GM19452 (cell line): ENCODE data around the gene RPLP2.

Experiments used
- ATAC-seq: cut with Tn5 transposase; IDR thresholded peaks from one replicate; pipeline ENCODE4 v1.9.1; 2021; ENCODE audit not compliant: unreplicated experiment

Gene RPLP2

DNA sequence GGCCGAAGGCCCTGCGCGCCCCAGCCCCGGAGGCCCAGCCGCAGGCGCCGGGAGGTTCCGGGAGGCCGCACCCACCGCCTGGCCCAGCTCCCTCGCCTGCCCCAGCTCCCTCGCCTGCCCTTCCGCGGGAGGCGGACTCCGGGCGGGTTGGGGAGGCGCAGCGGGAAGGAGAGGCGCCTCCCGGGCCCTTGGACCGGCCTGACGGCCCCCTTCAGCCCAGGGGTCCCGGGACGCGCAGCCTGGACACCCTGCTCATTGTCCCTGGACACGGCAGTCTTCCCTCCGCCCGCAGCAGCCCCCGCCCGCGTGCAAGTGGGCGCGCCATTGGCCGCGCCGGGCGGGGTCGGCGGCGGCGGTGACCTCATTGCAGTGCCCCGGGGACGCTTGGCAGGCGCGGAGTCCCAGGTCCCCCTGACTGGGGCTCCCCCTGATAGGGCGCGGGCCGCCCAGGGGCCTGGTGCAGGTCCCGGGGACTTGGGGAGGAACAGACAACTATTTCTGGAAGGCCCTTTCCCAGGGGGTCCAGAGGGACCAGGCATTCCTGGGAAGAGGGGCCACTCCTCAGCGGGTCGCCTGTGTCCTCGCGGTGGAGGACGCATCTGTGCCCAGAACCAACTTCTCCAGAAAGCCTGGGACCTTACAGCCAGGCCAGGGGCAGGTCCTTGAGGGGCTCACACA lies 23.5 kb downstream of the RPLP2 start:
- no peak for ATAC-seq

DNA sequence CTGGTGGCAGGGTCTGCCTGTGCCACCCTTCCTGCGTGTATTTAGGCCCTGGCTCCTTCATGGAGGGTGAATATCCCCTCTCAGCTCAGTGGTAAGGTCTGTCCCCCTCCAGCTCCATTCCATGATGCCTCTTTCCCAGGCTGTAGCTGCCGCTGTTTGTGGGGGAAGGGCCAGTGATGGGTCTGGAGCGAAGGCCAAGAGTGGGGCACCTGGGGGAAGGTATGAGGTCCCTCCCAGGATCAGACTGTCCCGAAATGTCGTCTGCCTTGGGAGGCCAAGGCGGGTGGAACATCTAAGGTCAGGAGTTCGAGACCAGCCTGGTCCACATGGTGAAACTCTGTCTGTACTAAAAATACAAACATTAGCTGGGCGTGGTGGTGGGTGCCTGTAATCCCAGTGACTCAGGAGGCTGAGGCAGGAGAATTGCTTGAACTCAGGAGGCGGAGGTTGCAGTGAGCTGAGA lies 24.1 kb downstream of the RPLP2 start:
- ATAC-seq, result no peak

DNA sequence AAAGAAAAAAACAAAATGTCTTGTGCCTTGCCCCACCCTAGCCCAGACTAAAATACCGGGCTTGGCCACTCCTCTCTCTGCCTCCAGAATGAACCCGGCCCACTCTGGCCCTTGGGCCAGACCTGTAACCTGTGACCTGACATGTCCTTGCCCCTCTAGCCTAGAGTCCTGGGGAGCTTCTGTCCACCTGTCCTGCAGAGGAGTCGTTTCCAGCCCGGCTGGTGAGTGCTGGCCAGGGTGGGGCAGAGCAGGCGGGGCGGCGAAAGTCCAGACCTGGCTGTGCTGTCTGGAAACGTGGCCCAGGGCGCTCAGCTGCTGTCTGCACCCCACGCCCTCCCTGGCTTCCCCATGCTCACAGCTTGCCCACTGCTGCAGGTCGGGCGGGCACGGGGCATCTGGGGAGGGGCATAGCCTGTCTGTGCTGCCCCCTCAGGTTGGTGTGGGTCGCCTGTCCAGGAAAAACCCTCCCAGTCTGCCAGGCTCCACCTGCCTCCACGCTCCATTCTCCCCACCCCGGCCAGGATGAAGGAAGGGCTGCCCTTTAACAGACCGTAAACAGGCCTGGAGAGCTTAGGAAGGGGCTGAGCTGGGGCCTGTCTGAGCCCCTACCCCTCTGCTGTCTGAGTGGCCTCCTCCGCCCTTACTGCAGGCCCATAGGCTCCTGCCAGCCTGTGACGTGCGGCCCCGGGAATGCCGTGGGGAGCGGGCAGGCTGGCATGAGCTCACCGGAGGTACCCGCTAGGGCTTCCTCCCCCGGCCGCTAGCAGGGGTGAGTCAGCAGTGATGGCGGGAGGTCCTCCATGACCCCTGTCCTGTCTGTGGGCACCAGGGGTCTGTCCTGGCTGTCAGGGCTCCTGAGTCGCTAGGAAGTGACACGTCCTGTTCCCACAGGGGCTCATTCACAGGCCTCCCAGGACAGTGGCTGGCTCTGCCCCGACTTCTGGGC lies 24.9 kb downstream of the RPLP2 start:
- ATAC-seq, result no peak

DNA sequence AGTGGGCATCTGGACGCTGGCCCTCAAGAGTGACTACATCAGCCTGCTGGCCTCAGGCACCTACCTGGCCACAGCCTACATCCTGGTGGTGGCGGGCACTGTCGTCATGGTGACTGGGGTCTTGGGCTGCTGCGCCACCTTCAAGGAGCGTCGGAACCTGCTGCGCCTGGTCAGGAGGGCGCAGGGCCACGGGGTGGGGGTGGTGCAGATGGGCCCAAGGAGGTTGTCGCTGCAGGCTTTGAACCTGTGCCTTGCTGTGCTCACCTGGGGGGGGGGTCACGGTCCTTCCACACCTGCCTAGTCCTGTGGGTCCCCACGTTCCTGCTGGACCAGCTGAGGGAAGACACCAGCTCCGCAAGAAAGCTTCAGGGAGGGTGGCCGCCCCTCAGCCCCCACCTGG lies 26.5 kb downstream of the RPLP2 start:
- no peak for ATAC-seq

DNA sequence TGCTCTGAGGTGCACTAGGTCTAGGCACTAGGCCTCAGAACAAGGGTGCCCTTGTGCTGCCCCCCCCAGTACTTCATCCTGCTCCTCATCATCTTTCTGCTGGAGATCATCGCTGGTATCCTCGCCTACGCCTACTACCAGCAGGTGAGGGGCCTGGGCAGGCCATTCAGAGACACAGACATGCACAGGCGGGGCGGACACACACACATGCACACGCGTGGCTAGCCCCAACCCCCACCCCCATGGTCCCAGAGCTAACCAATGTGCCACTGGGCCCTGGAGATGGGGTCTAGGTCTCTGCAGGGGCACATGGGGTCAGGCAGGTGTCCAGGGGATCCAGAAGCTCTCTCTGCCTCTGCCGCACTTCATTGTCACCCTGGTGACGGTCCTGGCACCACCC lies 26.9 kb downstream of the RPLP2 start:
- ATAC-seq, result no peak

DNA sequence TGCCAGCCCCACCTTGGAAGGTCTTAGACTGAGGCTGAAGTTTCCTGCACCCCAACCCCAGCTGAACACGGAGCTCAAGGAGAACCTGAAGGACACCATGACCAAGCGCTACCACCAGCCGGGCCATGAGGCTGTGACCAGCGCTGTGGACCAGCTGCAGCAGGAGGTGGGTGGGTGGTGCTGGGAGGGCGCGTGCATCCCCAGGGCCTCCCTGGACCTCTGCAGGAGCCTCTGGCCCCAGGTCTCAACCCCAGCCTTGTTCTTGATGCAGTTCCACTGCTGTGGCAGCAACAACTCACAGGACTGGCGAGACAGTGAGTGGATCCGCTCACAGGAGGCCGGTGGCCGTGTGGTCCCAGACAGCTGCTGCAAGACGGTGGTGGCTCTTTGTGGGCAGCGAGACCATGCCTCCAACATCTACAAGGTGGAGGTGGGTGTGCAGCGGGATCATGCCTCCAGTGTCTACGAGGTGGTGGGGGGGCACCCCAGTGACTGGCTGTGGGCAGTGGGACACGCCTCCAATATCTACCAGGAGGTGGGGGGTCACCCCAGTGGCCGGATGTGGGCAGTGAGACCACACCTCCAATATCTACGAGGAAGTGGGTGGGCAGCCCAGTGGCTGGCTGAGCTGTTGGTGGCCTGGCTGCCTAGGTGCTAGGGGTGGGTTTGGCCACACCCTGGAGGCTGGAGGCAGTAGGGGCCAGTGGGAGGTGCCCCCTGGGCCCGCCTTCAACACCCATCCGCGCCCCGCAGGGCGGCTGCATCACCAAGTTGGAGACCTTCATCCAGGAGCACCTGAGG lies 27.6 kb downstream of the RPLP2 start:
- ATAC-seq, result no peak

DNA sequence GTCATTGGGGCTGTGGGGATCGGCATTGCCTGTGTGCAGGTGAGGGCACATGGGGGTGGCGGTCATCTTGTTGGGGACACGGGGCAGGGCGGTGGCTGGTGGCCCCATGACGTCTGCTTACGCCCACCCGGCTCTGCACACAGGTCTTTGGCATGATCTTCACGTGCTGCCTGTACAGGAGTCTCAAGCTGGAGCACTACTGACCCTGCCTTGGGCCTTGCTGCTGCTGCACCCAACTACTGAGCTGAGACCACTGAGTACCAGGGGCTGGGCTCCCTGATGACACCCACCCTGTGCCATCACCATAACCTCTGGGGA lies 28.2 kb downstream of the RPLP2 start:
- no peak for ATAC-seq

DNA sequence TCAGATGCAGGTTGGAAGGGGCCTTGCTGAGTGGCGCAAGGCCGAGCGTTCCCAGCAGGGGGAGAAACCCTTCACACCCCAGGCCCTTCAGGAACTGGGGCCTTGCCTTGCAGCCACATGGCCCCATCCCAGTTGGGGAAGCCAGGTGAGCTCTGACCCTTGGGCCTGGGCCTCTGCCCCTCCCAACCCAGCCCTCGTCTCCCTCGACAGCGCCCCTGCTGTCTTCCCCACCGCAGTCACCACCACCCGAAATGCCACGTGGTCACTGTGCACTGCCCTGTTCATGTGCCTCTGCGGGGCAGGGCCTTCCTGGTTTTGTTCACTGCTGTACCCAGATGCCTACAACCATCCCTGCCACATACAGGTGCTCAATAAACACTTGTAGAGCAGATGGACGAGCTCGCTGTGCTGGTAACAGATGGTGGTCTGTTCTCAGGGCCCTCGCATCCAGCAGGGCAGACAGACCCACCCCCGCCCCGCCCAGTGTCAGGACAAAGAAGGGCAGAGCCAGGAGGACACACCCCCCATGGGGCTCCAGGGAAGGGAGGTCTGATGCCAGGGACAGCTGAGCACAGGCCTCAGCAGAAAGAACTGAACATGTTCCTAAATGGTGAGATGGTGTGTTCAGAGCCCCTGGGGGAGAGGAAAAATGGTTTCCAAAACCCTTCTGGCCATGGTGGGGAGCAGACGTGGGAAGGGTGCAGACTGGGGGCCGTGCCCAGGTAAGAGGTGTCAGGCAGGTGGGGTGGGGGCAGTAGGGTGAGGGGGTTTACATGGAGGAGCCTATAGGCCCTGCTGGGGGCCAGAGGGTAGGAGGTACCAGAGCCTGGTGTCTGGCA lies 28.9 kb downstream of the RPLP2 start:
- ATAC-seq, result no peak

DNA sequence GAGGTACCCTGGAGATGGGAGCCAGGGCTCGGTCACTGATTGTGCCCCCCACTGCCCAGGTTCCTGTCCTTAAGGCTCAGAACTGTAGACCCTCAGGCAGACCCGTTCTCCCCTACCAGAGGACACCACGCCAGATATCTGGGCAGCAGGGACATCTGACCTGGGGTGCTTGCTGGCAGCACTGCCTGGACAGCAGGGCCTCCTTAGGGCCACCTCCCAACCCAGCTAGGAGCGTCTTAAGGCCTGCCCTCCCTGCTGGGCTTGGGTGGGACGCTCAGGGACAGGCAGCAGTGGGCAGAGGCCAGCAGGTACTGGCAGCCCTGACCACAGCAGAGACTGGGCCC lies 29.5 kb downstream of the RPLP2 start:
- no peak for ATAC-seq

DNA sequence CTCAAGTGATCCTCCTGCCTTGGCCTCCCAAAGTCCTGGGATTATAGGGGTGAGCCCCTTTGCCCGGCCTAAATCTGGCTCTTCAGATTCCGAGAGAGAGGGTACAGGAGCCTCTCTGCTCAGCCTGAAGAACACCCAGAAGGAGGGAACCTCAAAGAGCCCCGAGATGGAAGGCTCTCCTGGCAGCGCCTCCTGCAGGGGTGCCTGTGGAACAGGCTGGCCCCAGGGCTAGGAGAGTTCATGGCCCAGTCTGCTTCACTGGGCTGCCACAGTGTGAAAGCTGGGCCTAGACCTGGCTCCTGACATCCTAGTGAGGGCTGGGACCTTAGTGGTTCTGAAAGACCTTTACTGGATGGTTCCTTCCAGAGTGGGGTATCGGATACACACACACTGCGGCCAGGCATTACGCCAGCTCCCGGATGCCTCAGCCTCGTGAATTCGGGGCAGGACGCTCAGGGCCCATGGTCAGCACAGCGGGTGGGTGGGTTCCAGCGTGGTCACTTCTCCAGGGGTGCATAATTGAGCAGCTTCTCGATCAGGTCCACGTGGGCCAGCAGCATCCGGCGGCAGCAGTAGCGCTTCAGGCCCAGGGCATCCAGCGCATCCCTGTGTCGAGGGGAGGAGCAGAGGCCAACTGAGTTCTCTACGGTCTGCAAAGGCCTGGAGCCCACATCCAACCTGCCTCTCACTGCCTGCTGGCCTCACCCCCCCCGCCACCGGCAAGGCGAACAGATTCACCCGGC lies 30.3 kb downstream of the RPLP2 start:
- ATAC-seq, result no peak

DNA sequence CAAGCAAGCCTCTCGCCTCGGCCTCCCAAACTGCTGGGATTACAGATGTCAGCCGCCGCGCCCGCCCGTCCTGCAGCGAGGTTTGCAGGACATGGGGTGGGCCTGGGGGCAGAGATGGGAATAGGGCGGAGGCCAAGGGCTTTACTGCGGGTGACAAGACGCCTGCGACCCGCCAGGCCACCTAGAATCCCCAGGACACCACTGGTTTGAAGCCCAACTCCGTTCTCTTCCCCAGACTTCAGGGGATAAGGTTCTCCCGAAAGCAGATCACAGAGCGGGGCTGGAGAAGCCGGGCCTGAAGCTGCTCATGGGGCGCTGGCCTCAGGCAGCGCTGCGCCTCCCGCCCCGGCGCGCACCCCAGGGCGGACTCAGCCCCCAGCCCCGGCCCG lies 32.2 kb downstream of the RPLP2 start:
- ATAC-seq, result peak; percentile 16

DNA sequence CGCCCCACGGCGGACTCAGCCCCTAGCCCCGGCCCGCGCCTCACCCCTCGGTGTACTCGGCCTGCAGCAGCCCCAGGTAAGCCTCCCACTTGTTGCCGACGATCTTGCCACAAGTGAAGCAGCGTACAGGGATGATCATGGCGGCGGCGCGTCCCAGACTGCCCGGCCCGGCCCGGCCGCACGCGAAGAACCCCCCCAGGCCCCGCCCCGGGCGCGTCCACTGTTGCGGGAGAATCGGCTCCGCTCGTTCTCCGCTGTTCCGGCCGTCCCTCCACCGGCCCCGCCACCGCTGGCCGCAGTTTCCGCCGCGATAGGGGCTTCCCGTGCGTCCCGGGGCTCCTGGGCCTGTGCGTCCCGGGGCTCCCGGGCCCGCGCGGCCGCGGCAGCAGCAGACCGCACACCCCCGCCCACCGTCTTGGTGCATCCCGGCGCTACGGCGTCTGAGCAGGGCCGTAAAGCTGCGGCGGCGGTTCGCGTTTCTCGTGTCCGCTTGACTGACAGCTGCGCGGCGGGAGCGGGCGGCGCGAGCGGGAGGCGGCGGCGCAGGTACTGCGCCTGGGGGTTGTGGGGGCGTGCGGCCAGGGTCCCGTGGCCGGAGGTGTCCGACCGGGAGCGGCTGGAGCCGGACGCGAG lies 32.7 kb downstream of the RPLP2 start, which contains the start of the genes POLR2L and TSPAN4:
TSS of gene POLR2L (minus strand) at position 160 of the 633 bp plus-strand sequence. CDS start at position 139, 21 bp downstream.
TSS of gene TSPAN4 (plus strand) at position 483 of the 633 bp plus-strand sequence. CDS start 7,453 bp downstream, outside the sequence.
- ATAC-seq, result peak; percentile 63

DNA sequence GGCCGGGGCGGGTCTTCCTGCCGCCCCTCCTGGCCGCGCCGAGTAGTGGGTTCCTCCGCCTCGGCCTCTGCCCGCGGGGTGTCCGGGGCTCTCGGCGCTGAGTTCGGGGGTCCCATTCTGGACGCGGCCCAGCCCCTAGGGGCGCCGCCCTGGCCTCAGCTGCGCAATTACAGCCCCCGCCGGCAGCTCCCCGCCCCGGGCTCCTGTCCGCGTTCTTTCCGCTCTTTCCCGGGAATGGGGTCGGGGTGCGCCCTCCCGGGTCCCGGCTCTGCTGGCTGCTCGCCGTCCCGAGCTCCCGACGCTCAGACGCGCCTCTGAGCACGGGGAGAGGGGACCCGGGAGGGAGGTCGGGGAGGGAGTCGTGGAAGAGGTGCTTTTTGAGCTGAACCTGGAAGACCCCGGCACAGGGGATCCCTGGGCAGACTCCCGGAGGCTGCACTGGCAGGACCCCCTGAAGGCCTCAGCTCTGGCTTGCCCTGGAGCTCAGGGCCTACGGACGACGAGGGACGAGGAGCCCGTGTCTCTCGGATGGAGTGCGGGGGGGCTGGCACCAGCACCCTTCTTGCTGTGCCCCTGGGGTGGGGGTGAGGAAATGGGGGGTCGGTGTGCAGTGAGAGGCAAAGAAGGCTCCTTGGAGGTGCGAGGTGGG lies 33.4 kb downstream of the RPLP2 start:
- no peak for ATAC-seq

DNA sequence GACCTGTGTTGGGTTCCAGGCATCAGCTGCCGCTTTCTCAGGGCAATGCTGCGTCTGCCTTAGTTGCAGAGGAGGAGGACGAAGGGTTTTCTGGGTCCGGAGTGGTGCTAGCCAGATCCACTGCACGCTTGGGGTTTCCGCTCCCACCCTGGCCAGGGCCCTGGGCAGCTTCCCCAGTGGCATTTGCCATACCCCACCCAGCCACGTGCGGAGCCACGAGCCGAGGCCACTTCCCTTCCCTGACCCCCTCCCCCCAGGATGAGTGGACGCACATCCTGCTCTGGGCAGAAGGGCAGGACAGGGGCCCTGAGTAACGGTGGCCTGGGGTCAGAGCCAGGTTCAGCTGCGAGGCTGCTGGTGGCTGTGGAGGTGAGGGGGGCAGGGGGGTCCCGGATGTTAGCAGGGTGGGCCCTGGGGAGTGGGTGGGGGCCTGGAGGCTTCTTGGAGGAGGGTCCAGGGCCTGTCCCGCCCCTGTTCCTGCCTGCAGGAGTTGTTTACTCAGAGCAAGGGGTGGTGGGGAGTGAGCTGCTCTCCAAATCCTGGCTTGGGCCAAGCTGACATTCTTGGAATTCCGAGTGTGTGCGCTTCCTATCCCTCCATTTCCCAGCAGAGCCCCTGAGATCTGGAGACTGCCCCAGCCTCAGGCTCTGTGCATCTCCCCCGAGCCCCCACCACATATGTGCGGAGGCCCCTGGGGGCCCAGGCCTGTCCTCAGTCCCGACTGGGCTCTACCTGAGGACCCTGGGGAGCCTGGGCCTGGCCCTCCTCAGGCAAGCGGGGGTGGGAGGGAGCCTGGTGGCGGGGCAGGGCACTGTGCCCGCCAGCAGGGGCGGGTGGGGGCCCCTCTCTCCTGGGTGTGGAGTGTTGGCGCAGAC lies 34.3 kb downstream of the RPLP2 start:
- ATAC-seq, result no peak

DNA sequence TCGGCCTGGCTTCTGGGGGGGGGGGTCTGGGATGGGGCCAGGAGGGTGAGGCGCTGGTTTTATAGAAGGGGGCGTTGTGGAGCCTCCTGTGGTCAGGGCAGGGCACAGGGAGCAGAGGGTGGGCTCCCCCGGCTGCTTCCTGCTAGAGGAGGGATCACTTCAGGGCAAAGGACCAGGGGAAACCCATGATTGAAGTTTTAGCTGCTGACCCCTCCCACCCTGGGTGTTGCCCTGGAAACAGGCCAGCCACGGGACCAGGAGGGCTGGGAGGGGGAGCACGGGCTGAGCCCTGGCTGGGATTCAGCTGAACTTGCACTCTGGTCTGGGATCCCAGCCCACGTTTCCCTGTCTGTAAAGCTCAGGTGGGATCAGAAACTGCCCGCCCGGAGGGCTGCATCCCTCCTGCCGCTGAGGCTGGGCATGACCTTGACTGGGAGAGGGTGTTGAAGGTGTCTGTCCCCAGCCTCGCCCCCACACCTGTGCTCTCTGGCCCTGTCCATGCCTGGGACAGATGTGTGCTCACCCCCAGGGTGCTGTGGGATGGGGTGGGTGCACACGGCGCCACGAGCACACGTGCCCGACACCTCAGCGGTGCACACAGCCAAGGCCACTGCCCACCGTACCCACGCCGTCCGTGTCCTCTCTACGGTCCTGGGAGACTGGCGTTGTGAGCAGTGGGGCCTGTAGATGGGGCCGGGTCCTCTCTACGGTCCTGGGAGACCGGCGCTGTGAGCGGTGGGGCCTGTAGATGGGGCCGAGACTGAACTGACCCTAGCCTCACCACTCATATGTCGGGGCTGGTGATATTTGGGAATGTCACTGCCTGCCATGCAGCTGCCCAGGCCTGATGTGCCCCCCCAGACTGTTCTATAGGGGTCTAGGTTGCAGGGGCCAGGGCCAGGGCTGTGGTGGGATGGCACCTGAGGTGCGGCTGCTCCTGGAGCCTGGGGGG lies 35.2 kb downstream of the RPLP2 start:
- ATAC-seq, result no peak

DNA sequence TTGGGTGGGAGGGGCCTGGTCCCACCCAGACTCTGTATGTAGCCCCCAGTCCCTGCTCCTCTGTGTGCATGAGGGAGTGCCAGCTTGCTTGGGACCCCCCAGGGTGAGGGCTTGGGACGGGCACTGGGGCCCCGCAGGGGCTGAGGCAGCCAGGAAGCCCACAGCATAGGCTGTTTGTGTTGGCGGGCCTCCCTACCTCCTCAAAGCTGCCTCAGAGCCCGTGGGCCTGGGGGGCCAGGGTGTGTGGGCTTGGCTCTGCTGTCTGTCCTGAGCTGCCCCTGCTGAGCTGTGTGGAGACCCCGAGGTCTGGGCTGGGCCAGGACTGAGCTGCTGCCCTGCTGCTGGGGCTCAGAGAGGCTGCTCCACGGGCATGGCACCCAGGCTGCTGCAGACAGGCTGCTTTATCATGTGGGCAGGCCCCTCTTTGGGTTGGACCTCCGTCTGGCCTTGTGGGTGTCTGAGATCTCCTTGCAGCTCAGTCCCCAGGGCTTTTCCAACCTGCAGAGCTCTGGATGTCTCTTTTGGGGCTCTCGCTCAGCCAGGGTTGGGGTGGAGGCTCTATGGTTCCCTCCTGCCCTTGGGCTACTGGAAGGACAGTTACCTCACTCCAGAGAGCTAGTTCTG lies 36.2 kb downstream of the RPLP2 start:
- no peak for ATAC-seq
